Mucosa of rectum (tissue), 2 donors: Measurements from ENCODE around the gene XRCC6.
A peak's percentile ranks its signal among the peaks of the same experiment; 100 is the strongest.
"Not testable (repeated sequence)": the region's sequence is repeated elsewhere in the genome, so short reads cannot be mapped to it uniquely, and the experiment has no call there.

Experiments
- H3K27ac ChIP-seq, 2 donors: one replicate each; pipeline ENCODE4 v1.7.0; 2013; ENCODE audit warnings: inconsistent platforms in 2 of 2, low read depth in 2 of 2, low read length in 2 of 2
- H3K27me3 ChIP-seq, 2 donors: one replicate each; pipeline ENCODE4 v1.7.0; 2013; ENCODE audit warnings: low read length in 2 of 2; ENCODE audit not compliant: control insufficient read depth in 2 of 2, insufficient read depth in 2 of 2
- H3K36me3 ChIP-seq, 2 donors: one replicate each; pipeline ENCODE4 v1.7.0; 2013; ENCODE audit warnings: low read length in 2 of 2; ENCODE audit not compliant: control insufficient read depth in 2 of 2, insufficient read depth in 2 of 2
- H3K4me1 ChIP-seq, 2 donors: one replicate each; pipeline ENCODE4 v1.7.0; 2013; ENCODE audit warnings: low read length in 2 of 2, mild to moderate bottlenecking in 1 of 2; ENCODE audit not compliant: control insufficient read depth in 2 of 2, insufficient read depth in 2 of 2
- H3K4me3 ChIP-seq, 2 donors: one replicate each; pipeline ENCODE4 v1.7.0; 2013; ENCODE audit warnings: low read length in 2 of 2
- H3K9ac ChIP-seq, 2 donors: one replicate each; pipeline ENCODE4 v1.7.0; 2013; ENCODE audit warnings: low read length in 2 of 2, low read depth in 1 of 2, mild to moderate bottlenecking in 1 of 2
- H3K9me3 ChIP-seq, 2 donors: one replicate each; pipeline ENCODE4 v1.7.0; 2013; ENCODE audit warnings: low read length in 2 of 2; ENCODE audit not compliant: control insufficient read depth in 2 of 2
- donor health status: healthy.
- donor health status: Normal muscosa, but diverticular disease.

The XRCC6 gene

GRCh38 chr22:41621099-41621910 is at the start of gene XRCC6:
XRCC6 (plus strand) TSS chr22:41621295; CDS start chr22:41622005, 710 bp downstream.
- Histone ChIP-seq H3K4me1 (peaks cover 20 to 25% of the 10 kb centered on the region in 2 donors), H3K27ac (peak within 1 kb of the TSS; percentile 98), H3K9ac (peak within 1 kb of the TSS; percentile 94 to 97), H3K36me3 (peaks cover 4 to 17% of the 10 kb centered on the region in 2 donors), H3K4me3 (peak within 1 kb of the TSS; percentile 93 to 99), H3K27me3 (no peaks in the 10 kb centered on the region), H3K9me3 (no peaks in the 10 kb centered on the region)

GRCh38 chr22:41571786-41572185 is 49.3 kb upstream of the XRCC6 start:
- H3K4me3 ChIP-seq = no peak overlapping the region
- H3K27ac ChIP-seq = no peak overlapping the region
- H3K9ac ChIP-seq = no peak overlapping the region
- H3K36me3 ChIP-seq = peaks cover 6 to 14% of the 10 kb centered on the region in 2 donors
- H3K27me3 ChIP-seq = no peaks in the 10 kb centered on the region
- H3K9me3 ChIP-seq = no peaks in the 10 kb centered on the region
- peaks cover 0 to 2% of the 10 kb centered on the region in 2 donors for H3K4me1 ChIP-seq

- not testable (repeated sequence) for H3K4me1 ChIP-seq, H3K9me3 ChIP-seq, H3K4me3 ChIP-seq, H3K9ac ChIP-seq, H3K27me3 ChIP-seq, H3K27ac ChIP-seq
- H3K36me3 ChIP-seq = peaks cover 11 to 19% of the 10 kb centered on the region in 2 donors
These were observed 48.8 kb upstream of the XRCC6 start for GRCh38 chr22:41572305-41572704.

- Histone ChIP-seq H3K9me3 (no peaks in the 10 kb centered on the region), H3K36me3 (peaks cover 22 to 33% of the 10 kb centered on the region in 2 donors), H3K27me3 (no peaks in the 10 kb centered on the region), H3K9ac (no peak overlapping the region), H3K27ac (no peak overlapping the region), H3K4me1 (peaks cover 0 to 2% of the 10 kb centered on the region in 2 donors), H3K4me3 (no peak overlapping the region)
These were observed 47.4 kb upstream of the XRCC6 start for GRCh38 chr22:41573677-41574076.

GRCh38 chr22:41574847-41575381 is 46.2 kb upstream of the XRCC6 start:
- H3K27me3 ChIP-seq = no peaks in the 10 kb centered on the region
- peaks cover 33 to 45% of the 10 kb centered on the region in 2 donors for H3K36me3 ChIP-seq
- no peak overlapping the region for H3K9ac ChIP-seq
- H3K9me3 ChIP-seq = no peaks in the 10 kb centered on the region
- no peak overlapping the region for H3K4me3 ChIP-seq
- peaks cover 0 to 2% of the 10 kb centered on the region in 2 donors for H3K4me1 ChIP-seq
- no peak overlapping the region for H3K27ac ChIP-seq

- H3K9ac ChIP-seq = no peak overlapping the region
- peaks cover 0 to 2% of the 10 kb centered on the region in 2 donors for H3K4me1 ChIP-seq
- H3K36me3 ChIP-seq = peaks cover 39 to 51% of the 10 kb centered on the region in 2 donors
- H3K27me3 ChIP-seq = no peaks in the 10 kb centered on the region
- H3K9me3 ChIP-seq = no peaks in the 10 kb centered on the region
- no peak overlapping the region for H3K27ac ChIP-seq
- no peak overlapping the region for H3K4me3 ChIP-seq
These were observed 45.6 kb upstream of the XRCC6 start for GRCh38 chr22:41575533-41575932.

- Histone ChIP-seq H3K4me3 (no peak overlapping the region), H3K27me3 (no peaks in the 10 kb centered on the region), H3K36me3 (peaks cover 40 to 51% of the 10 kb centered on the region in 2 donors), H3K27ac (no peak overlapping the region), H3K9ac (no peak overlapping the region), H3K4me1 (peaks cover 0 to 2% of the 10 kb centered on the region in 2 donors), H3K9me3 (no peaks in the 10 kb centered on the region)
These were observed 44.2 kb upstream of the XRCC6 start for GRCh38 chr22:41576877-41577276.

GRCh38 chr22:41578114-41578513 is 43.0 kb upstream of the XRCC6 start:
- no peak overlapping the region for H3K27ac ChIP-seq
- no peak overlapping the region for H3K9ac ChIP-seq
- no peaks in the 10 kb centered on the region for H3K9me3 ChIP-seq
- no peak overlapping the region for H3K4me3 ChIP-seq
- H3K27me3 ChIP-seq = no peaks in the 10 kb centered on the region
- H3K36me3 ChIP-seq = peaks cover 49 to 62% of the 10 kb centered on the region in 2 donors
- peaks cover 0 to 2% of the 10 kb centered on the region in 2 donors for H3K4me1 ChIP-seq

GRCh38 chr22:41578818-41579217 is 42.3 kb upstream of the XRCC6 start:
- Histone ChIP-seq H3K27ac (no peak overlapping the region), H3K36me3 (peaks cover 55 to 67% of the 10 kb centered on the region in 2 donors), H3K9ac (no peak overlapping the region), H3K4me3 (no peak overlapping the region), H3K9me3 (no peaks in the 10 kb centered on the region), H3K27me3 (no peaks in the 10 kb centered on the region), H3K4me1 (peaks cover 0 to 2% of the 10 kb centered on the region in 2 donors)

- peaks cover 0 to 2% of the 10 kb centered on the region in 2 donors for H3K4me1 ChIP-seq
- no peak overlapping the region for H3K4me3 ChIP-seq
- H3K27ac ChIP-seq = no peak overlapping the region
- H3K9me3 ChIP-seq = no peaks in the 10 kb centered on the region
- peaks cover 56 to 73% of the 10 kb centered on the region in 2 donors for H3K36me3 ChIP-seq
- H3K27me3 ChIP-seq = no peaks in the 10 kb centered on the region
- no peak overlapping the region for H3K9ac ChIP-seq
These were observed 41.6 kb upstream of the XRCC6 start for GRCh38 chr22:41579297-41579996.
